Activated CD8-positive, alpha-beta T cell treated with anti-CD3 and anti-CD28 coated beads for 36 hours (primary cell): Measurements from ENCODE around the gene CCDC50. TPM values are rescaled to one million over a fixed set of nuclear protein-coding genes. Genes with fewer than 3 reads are reported as not detected.
A peak's percentile ranks its signal among the peaks of the same experiment; 100 is the strongest.

ENCODE experiments used
- ATAC-seq: fragments of 200-7000 bp; cut with Tn5 transposase; one replicate; pipeline ENCODE4 v1.10.0; 2021; ENCODE audit warnings: mild to moderate bottlenecking, moderate library complexity
- CTCF ChIA-PET: fragments of 350-600 bp; sonication (Branson Sonifier 250); formaldehyde crosslinking; loops from one replicate; lab custom pipeline; 2021; ENCODE audit warnings: antibody characterized with exemption; lab: Charles Lee
- POLR2A ChIA-PET: fragments of 350-600 bp; sonication (Branson Sonifier 250); formaldehyde crosslinking; loops from one replicate; lab custom pipeline; 2021; ENCODE audit warnings: antibody characterized with exemption; lab: Charles Lee
- DNase-seq: peaks from one replicate; pipeline ENCODE4 v3.0.0-alpha.2; 2020
- H3K27ac Mint-ChIP-seq: one replicate; pipeline ENCODE4 v1.8.0; 2021; ENCODE audit warnings: mild to moderate bottlenecking, mixed read lengths
- H3K27me3 Mint-ChIP-seq: one replicate; pipeline ENCODE4 v1.8.0; 2021; ENCODE audit warnings: mixed read lengths
- H3K36me3 Mint-ChIP-seq: one replicate; pipeline ENCODE4 v1.8.0; 2021; ENCODE audit warnings: low read depth, mixed read lengths
- H3K4me1 Mint-ChIP-seq: one replicate; pipeline ENCODE4 v1.8.0; 2021; ENCODE audit warnings: low read depth, mixed read lengths
- H3K4me3 Mint-ChIP-seq: one replicate; pipeline ENCODE4 v1.8.0; 2021; ENCODE audit warnings: mild to moderate bottlenecking, moderate library complexity, mixed read lengths
- H3K9me3 Mint-ChIP-seq: one replicate; pipeline ENCODE4 v1.8.0; 2021; ENCODE audit warnings: mixed read lengths
- CTCF ChIP-seq: fragments of 200-600 bp; IDR thresholded peaks from one replicate; pipeline ENCODE4 v1.8.0; 2022; ENCODE audit warnings: antibody characterized with exemption, mild to moderate bottlenecking
- intact Hi-C: fragments of 100-400 bp; cut with micrococcal nuclease; formaldehyde crosslinking; loops from one replicate; pipeline ENCODE4 v1.10.0; 2022
- total RNA-seq, 2 experiments: library from RNA; stranded (reverse); gene quantifications; one replicate each; pipeline ENCODE4 v1.2.3, GENCODE V29; 2021

The CCDC50 gene
- total RNA-seq, 2 experiments from 2014 or later, result 7.3 to 7.6 TPM

- no peak for ATAC-seq
- peaks cover 11% of the 10 kb centered on the region for H3K4me1 Mint-ChIP-seq
- POLR2A ChIA-PET, result interaction anchor here (1.4 kb wide), 1 partner anchor 17 kb away, joined by 4 read pairs; no protein-coding TSS in a partner anchor
Observed at GRCh38 chr3:191328383-191328961, 722 bp upstream of the CCDC50 start.

GRCh38 chr3:191329654-191330529, 698 bp downstream of the CCDC50 start, which contains the start of gene UTS2B:
Gene UTS2B (minus strand): TSS chr3:191330526. CDS start chr3:191282189, 48,337 bp downstream.
- Mint-ChIP-seq H3K4me3 (peak within 1 kb of the TSS; percentile 71), H3K27ac (peak within 1 kb of the TSS; percentile 52), H3K9me3 (no peaks in the 10 kb centered on the region), H3K4me1 (peaks cover 15% of the 10 kb centered on the region), H3K36me3 (no peaks in the 10 kb centered on the region), H3K27me3 (peaks cover 23% of the 10 kb centered on the region)
- intact Hi-C loops, result no loop called here
- peak; percentile 4 for DNase-seq
- ChIA-PET POLR2A (interaction anchor here (1.4 kb wide), 1 partner anchor 15 kb away, joined by 4 read pairs; no protein-coding TSS in a partner anchor), CTCF (no interaction called here)
- ATAC-seq, result peak; percentile 8
- TF ChIP-seq CTCF, result no peak

More at GRCh38 chr3:191328383-191328961, 722 bp upstream of the CCDC50 start:
- Mint-ChIP-seq H3K4me3 (peak overlapping the region; percentile 51), H3K27ac (peak overlapping the region; percentile 52), H3K27me3 (peaks cover 23% of the 10 kb centered on the region), H3K9me3 (no peaks in the 10 kb centered on the region), H3K36me3 (no peaks in the 10 kb centered on the region)
- intact Hi-C loops, result no loop called here
- CTCF ChIA-PET, result no interaction called here
- TF ChIP-seq CTCF, result no peak
- no peak for DNase-seq

GRCh38 chr3:191330530-191331048, 1.4 kb downstream of the CCDC50 start:
- ChIA-PET POLR2A (no interaction called here), CTCF (no interaction called here)
- Mint-ChIP-seq H3K36me3 (no peaks in the 10 kb centered on the region), H3K4me3 (peak overlapping the region; percentile 71), H3K4me1 (peaks cover 15% of the 10 kb centered on the region), H3K9me3 (no peaks in the 10 kb centered on the region), H3K27me3 (peaks cover 23% of the 10 kb centered on the region), H3K27ac (peak overlapping the region; percentile 47)
- no peak for ATAC-seq
- no peak for TF ChIP-seq CTCF
- DNase-seq, result no peak
- intact Hi-C loops, result no loop called here

GRCh38 chr3:191331388-191331787, 2.2 kb downstream of the CCDC50 start:
- Mint-ChIP-seq H3K27me3 (peaks cover 23% of the 10 kb centered on the region), H3K4me3 (no peak overlapping the region)

More at GRCh38 chr3:191331388-191331787, 2.2 kb downstream of the CCDC50 start:
- ChIA-PET POLR2A (no interaction called here), CTCF (no interaction called here)
- Mint-ChIP-seq H3K27ac (no peak overlapping the region), H3K36me3 (no peaks in the 10 kb centered on the region), H3K4me1 (peaks cover 15% of the 10 kb centered on the region), H3K9me3 (no peaks in the 10 kb centered on the region)
- no peak for ATAC-seq
- no peak for TF ChIP-seq CTCF
- intact Hi-C loops, result no loop called here
- DNase-seq, result no peak
